Panc1 (cell line): ENCODE data around the gene OR6C65. TPM values are rescaled to one million over a fixed set of nuclear protein-coding genes. Genes with fewer than 3 reads are reported as not detected.

Experiments
- ATAC-seq: fragments of 200-7000 bp; cut with Tn5 transposase; 2 replicates; pipeline ENCODE4 v1.9.1; 2020; ENCODE audit warnings: mild to moderate bottlenecking, moderate library complexity
- BruUV-seq: library from RNA; stranded (reverse); fragments of 400-500 nt; replicated peaks from 2 replicates; lab custom pipeline; 2021; lab: Mats Ljungman, UMichigan
- CTCF ChIA-PET: fragments of 300-600 bp; sonication (Branson Sonifier 250); formaldehyde crosslinking; loops from one replicate; lab custom pipeline; 2022; ENCODE audit warnings: antibody characterized with exemption; lab: Charles Lee
- POLR2A ChIA-PET: fragments of 300-600 bp; sonication (Branson Sonifier 250); formaldehyde crosslinking; loops from one replicate; lab custom pipeline; 2022; ENCODE audit warnings: antibody characterized with exemption; lab: Charles Lee
- DNase-seq: peaks from one replicate; pipeline ENCODE4 v3.0.0-alpha.2; 2010; ENCODE audit warnings: low read depth, low spot score
- H3K27ac ChIP-seq: 2 replicates; pipeline ENCODE4 v1.5.1; 2011; ENCODE audit warnings: mild to moderate bottlenecking, low read length, inconsistent platforms
- H3K27me3 ChIP-seq: fragments of 200-500 bp; sonication (Bioruptor generic); 2 replicates; pipeline ENCODE4 v1.6.0; 2014; ENCODE audit warnings: low read length, inconsistent platforms; ENCODE audit not compliant: control insufficient read depth, insufficient read depth
- H3K36me3 ChIP-seq: fragments of 200-500 bp; sonication (Bioruptor generic); 2 replicates; pipeline ENCODE4 v1.5.1; 2014; ENCODE audit warnings: inconsistent platforms, mild to moderate bottlenecking, low read length, moderate library complexity; ENCODE audit not compliant: control insufficient read depth, insufficient read depth
- H3K4me1 ChIP-seq: 2 replicates; pipeline ENCODE4 v1.5.1; 2011; ENCODE audit warnings: inconsistent platforms, mild to moderate bottlenecking, low read length, moderate library complexity; ENCODE audit not compliant: control insufficient read depth, insufficient read depth
- H3K4me3 ChIP-seq, 2 experiments: 2 replicates each; pipeline ENCODE4 v1.5.1; 2011 to 2012; ENCODE audit warnings: low read depth in 2 of 2, low read length in 2 of 2, mild to moderate bottlenecking in 2 of 2, inconsistent platforms in 1 of 2, moderate library complexity in 1 of 2
- H3K9me3 ChIP-seq: fragments of 200-500 bp; sonication (Bioruptor generic); 2 replicates; pipeline ENCODE4 v1.5.1; 2014; ENCODE audit warnings: low read depth, mild to moderate bottlenecking, inconsistent platforms, low read length, moderate library complexity; ENCODE audit not compliant: control insufficient read depth, insufficient read depth
- POLR2AphosphoS5 ChIP-seq: IDR thresholded peaks from 2 replicates; pipeline ENCODE4 v1.6.1; 2012; ENCODE audit warnings: mild to moderate bottlenecking, low read depth, low read length, moderate library complexity
- SIN3A ChIP-seq: IDR thresholded peaks from 2 replicates; pipeline ENCODE4 v1.6.1; 2012; ENCODE audit warnings: low read depth, mild to moderate bottlenecking, low read length, moderate library complexity, borderline replicate concordance; ENCODE audit not compliant: insufficient read depth
- TCF7L2 ChIP-seq: IDR thresholded peaks from 2 replicates; pipeline ENCODE4 v1.6.1; 2011; ENCODE audit warnings: mild to moderate bottlenecking, low read depth, low read length, inconsistent platforms
- in situ Hi-C: cut with HindIII; loops from 2 replicates; pipeline ENCODE4 v1.10.0; 2016; ENCODE audit warnings: low sequenced_read_pairs, low pct_unique_long_range_greater_than_20kb
- intact Hi-C: fragments of 100-400 bp; cut with micrococcal nuclease; formaldehyde crosslinking; loops from one replicate; pipeline ENCODE4 v1.10.0; 2022; ENCODE audit not compliant: unreplicated experiment
- total RNA-seq: library from RNA; stranded (reverse); gene quantifications from one replicate; pipeline ENCODE4 v1.2.1, GENCODE V29; 2021; ENCODE audit not compliant: unreplicated experiment
- TF ChIP-seq, protein P1 (sequence below), 2 experiments: IDR thresholded peaks; 2 replicates each; pipeline ENCODE4 v1.6.1; 2011 to 2012; ENCODE audit warnings: low read depth in 2 of 2, control low read depth in 1 of 2, low read length in 1 of 2, mild to moderate bottlenecking in 1 of 2, moderate library complexity in 1 of 2; ENCODE audit not compliant: insufficient read depth in 1 of 2
- TF ChIP-seq, protein P2 (sequence below): fragments of 450-650 bp; IDR thresholded peaks from 2 replicates; pipeline ENCODE4 v1.5.1; 2017; ENCODE audit warnings: mild to moderate bottlenecking

The OR6C65 gene
- total RNA-seq, 1 experiment from 2014 or later = not detected

DNA sequence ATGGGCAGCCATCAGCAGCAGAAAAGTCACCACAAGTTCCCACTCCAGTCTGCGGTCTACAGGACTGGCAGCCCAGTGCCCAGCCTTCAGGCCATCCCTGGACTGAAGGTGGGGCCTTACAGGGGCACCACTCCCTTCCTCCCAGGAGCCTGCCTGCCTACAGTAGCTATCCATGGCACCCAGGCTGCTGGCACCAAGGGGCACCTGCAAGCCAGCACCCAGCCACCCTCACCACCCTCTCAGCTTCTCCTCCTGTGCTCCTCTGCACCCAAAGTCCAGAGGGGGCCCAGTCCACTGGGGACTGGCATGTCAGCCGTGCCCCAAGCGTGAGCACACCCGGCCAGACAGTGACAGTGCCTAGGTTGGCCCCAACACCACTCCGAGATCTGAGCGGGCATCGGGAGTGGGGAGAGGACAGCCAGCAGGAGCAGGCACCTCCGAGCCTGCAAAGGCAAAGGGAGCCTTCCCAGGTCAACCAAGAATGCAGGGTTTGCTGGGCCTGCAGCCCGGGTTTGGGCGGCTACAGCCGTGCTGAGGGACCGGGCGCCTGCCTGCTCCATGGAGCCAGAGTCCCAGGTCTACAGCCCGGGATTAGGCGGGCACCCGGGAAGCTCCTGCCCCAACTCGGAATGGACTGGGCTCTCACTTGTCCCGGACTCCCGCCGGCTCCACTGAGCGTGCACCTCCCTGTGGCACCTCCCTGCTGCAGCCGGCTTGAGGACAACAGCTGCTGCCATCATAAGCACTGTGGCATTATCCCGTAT lies 8.1 kb upstream of the OR6C65 start:
- DNase-seq (no peak), ATAC-seq (no peak)
- in situ Hi-C loops = no loop called here
- ChIA-PET POLR2A (no interaction called here), CTCF (no interaction called here)
- H3K36me3 ChIP-seq = no peaks in the 10 kb centered on the region
- peaks cover 2% of the 10 kb centered on the region; the same call in 1 of the 2 replicates for H3K27me3 ChIP-seq
- no peaks in the 10 kb centered on the region for H3K4me1 ChIP-seq
- intact Hi-C loops = loop anchor here (10.0 kb wide), 1 partner anchor 187 kb away; no protein-coding TSS in a partner anchor
- no peaks in the 10 kb centered on the region for H3K9me3 ChIP-seq
- no peak overlapping the region for H3K27ac ChIP-seq
- TF ChIP-seq, protein P1, sequence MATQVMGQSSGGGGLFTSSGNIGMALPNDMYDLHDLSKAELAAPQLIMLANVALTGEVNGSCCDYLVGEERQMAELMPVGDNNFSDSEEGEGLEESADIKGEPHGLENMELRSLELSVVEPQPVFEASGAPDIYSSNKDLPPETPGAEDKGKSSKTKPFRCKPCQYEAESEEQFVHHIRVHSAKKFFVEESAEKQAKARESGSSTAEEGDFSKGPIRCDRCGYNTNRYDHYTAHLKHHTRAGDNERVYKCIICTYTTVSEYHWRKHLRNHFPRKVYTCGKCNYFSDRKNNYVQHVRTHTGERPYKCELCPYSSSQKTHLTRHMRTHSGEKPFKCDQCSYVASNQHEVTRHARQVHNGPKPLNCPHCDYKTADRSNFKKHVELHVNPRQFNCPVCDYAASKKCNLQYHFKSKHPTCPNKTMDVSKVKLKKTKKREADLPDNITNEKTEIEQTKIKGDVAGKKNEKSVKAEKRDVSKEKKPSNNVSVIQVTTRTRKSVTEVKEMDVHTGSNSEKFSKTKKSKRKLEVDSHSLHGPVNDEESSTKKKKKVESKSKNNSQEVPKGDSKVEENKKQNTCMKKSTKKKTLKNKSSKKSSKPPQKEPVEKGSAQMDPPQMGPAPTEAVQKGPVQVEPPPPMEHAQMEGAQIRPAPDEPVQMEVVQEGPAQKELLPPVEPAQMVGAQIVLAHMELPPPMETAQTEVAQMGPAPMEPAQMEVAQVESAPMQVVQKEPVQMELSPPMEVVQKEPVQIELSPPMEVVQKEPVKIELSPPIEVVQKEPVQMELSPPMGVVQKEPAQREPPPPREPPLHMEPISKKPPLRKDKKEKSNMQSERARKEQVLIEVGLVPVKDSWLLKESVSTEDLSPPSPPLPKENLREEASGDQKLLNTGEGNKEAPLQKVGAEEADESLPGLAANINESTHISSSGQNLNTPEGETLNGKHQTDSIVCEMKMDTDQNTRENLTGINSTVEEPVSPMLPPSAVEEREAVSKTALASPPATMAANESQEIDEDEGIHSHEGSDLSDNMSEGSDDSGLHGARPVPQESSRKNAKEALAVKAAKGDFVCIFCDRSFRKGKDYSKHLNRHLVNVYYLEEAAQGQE (IDR thresholded peaks at IDR 0.05; ENCODE audit: insufficient read depth in 1 of 2, low read depth in 2 of 2, low read length in 1 of 2) = no peak
- no peak for TF ChIP-seq SIN3A
- TF ChIP-seq, protein P2, sequence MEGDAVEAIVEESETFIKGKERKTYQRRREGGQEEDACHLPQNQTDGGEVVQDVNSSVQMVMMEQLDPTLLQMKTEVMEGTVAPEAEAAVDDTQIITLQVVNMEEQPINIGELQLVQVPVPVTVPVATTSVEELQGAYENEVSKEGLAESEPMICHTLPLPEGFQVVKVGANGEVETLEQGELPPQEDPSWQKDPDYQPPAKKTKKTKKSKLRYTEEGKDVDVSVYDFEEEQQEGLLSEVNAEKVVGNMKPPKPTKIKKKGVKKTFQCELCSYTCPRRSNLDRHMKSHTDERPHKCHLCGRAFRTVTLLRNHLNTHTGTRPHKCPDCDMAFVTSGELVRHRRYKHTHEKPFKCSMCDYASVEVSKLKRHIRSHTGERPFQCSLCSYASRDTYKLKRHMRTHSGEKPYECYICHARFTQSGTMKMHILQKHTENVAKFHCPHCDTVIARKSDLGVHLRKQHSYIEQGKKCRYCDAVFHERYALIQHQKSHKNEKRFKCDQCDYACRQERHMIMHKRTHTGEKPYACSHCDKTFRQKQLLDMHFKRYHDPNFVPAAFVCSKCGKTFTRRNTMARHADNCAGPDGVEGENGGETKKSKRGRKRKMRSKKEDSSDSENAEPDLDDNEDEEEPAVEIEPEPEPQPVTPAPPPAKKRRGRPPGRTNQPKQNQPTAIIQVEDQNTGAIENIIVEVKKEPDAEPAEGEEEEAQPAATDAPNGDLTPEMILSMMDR = no peak
- TF ChIP-seq POLR2AphosphoS5 = no peak
- TF ChIP-seq TCF7L2 = no peak
- H3K4me3 ChIP-seq = no peak overlapping the region
- BruUV-seq = no TSS peak

DNA sequence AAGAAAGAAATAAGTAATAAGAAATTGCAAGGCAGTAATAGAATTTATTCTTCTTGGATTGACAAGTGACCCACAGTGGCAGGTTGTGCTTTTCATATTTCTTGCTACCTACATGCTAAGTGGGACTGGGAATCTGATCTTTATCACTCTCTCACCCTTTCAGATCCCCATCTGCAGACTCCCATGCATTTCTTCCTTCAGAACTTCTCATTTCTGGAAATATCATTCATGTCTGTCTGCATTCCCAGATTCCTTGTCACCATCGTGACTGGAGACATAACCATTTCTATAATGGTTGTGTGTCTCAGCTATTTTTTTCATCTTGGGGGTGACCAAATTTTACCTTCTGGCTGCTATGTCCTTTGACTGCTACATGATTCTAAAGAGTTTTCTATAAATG lies 4.0 kb upstream of the OR6C65 start:
- H3K9me3 ChIP-seq = no peaks in the 10 kb centered on the region
- BruUV-seq = no TSS peak
- intact Hi-C loops (loop anchor here (10.0 kb wide), 1 partner anchor 192 kb away; no protein-coding TSS in a partner anchor), in situ Hi-C loops (no loop called here)
- ChIA-PET POLR2A (no interaction called here), CTCF (no interaction called here)
- H3K4me1 ChIP-seq = no peaks in the 10 kb centered on the region
- ATAC-seq (no peak), DNase-seq (no peak)
- no peaks in the 10 kb centered on the region for H3K36me3 ChIP-seq
- no peak overlapping the region for H3K4me3 ChIP-seq
- no peak overlapping the region for H3K27ac ChIP-seq
- H3K27me3 ChIP-seq = peaks cover 2% of the 10 kb centered on the region
- TF ChIP-seq, protein P2 = no peak
- TF ChIP-seq, protein P1 (IDR thresholded peaks at IDR 0.05; ENCODE audit: insufficient read depth in 1 of 2, low read depth in 2 of 2, low read length in 1 of 2) = no peak
- TF ChIP-seq SIN3A = no peak
- TF ChIP-seq POLR2AphosphoS5 = no peak
- no peak for TF ChIP-seq TCF7L2
